Measurements from ENCODE around the gene CARMIL1.
"Not testable (repeated sequence)": the region's sequence is repeated elsewhere in the genome, so short reads cannot be mapped to it uniquely, and the experiment has no call there.

The CARMIL1 gene

GRCh38 chr6:25287941-25288340 is 8.8 kb downstream of the CARMIL1 start:
- FAIRE-seq (no peak), DNase-seq (ENCODE audit: insufficient read length, low spot score) (no peak)
- no peak for TF ChIP-seq TAF1 (IDR thresholded peaks at IDR 0.05; ENCODE audit: low read depth, low read length)
- no peak for TF ChIP-seq POLR2A (IDR thresholded peaks at IDR 0.05; ENCODE audit: low read depth, low read length)
- TF ChIP-seq POU2F2 (IDR thresholded peaks at IDR 0.05; ENCODE audit: low read depth, low read length) = no peak

- FAIRE-seq (no peak), DNase-seq (ENCODE audit: insufficient read length, low spot score) (no peak)
- TF ChIP-seq PAX5 (IDR thresholded peaks at IDR 0.05; ENCODE audit: insufficient read depth, low read length, severe bottlenecking) = no peak
- no peak for TF ChIP-seq POLR2AphosphoS5 (IDR thresholded peaks at IDR 0.05; ENCODE audit: low read depth, low read length)
- no peak for TF ChIP-seq POLR2A (IDR thresholded peaks at IDR 0.05; ENCODE audit: low read depth, low read length)
- TF ChIP-seq POU2F2 (IDR thresholded peaks at IDR 0.05; ENCODE audit: low read depth, low read length) = no peak
- no peak for TF ChIP-seq TAF1 (IDR thresholded peaks at IDR 0.05; ENCODE audit: low read depth, low read length)
- no peak for TF ChIP-seq SPI1 (IDR thresholded peaks at IDR 0.05; ENCODE audit: low read depth, low read length)
Measured at GRCh38 chr6:25288518-25288917, 9.3 kb downstream of the CARMIL1 start.

- no peak for FAIRE-seq
- DNase-seq (ENCODE audit: insufficient read length, low spot score) = no peak
- TF ChIP-seq POLR2AphosphoS5 (IDR thresholded peaks at IDR 0.05; ENCODE audit: low read depth, low read length) = no peak
- TF ChIP-seq TAF1 (IDR thresholded peaks at IDR 0.05; ENCODE audit: low read depth, low read length) = no peak
- no peak for TF ChIP-seq SPI1 (IDR thresholded peaks at IDR 0.05; ENCODE audit: low read depth, low read length)
- no peak for TF ChIP-seq POLR2A (IDR thresholded peaks at IDR 0.05; ENCODE audit: low read depth, low read length)
- TF ChIP-seq POU2F2 (IDR thresholded peaks at IDR 0.05; ENCODE audit: low read depth, low read length) = no peak
- TF ChIP-seq PAX5 (IDR thresholded peaks at IDR 0.05; ENCODE audit: insufficient read depth, low read length, severe bottlenecking) = no peak
Measured at GRCh38 chr6:25290306-25291060, 11.3 kb downstream of the CARMIL1 start.

- TF ChIP-seq PAX5 (IDR thresholded peaks at IDR 0.05; ENCODE audit: insufficient read depth, low read length, severe bottlenecking) = no peak
- FAIRE-seq (no peak), DNase-seq (ENCODE audit: insufficient read length, low spot score) (no peak)
Measured at GRCh38 chr6:25292384-25292783, 13.2 kb downstream of the CARMIL1 start.

GRCh38 chr6:25295651-25296050 is 16.5 kb downstream of the CARMIL1 start:
- no peak for FAIRE-seq
- TF ChIP-seq SPI1 (IDR thresholded peaks at IDR 0.05; ENCODE audit: low read depth, low read length) (no peak), TAF1 (IDR thresholded peaks at IDR 0.05; ENCODE audit: low read depth, low read length) (no peak), POLR2AphosphoS5 (IDR thresholded peaks at IDR 0.05; ENCODE audit: low read depth, low read length) (no peak), POU2F2 (IDR thresholded peaks at IDR 0.05; ENCODE audit: low read depth, low read length) (no peak), PAX5 (IDR thresholded peaks at IDR 0.05; ENCODE audit: insufficient read depth, low read length, severe bottlenecking) (no peak), POLR2A (IDR thresholded peaks at IDR 0.05; ENCODE audit: low read depth, low read length) (no peak)
- no peak for DNase-seq (ENCODE audit: insufficient read length, low spot score)

- no peak for FAIRE-seq
- TF ChIP-seq POLR2AphosphoS5 (IDR thresholded peaks at IDR 0.05; ENCODE audit: low read depth, low read length) = no peak
- TF ChIP-seq POU2F2 (IDR thresholded peaks at IDR 0.05; ENCODE audit: low read depth, low read length) = no peak
- no peak for TF ChIP-seq SPI1 (IDR thresholded peaks at IDR 0.05; ENCODE audit: low read depth, low read length)
- no peak for TF ChIP-seq TAF1 (IDR thresholded peaks at IDR 0.05; ENCODE audit: low read depth, low read length)
- no peak for TF ChIP-seq PAX5 (IDR thresholded peaks at IDR 0.05; ENCODE audit: insufficient read depth, low read length, severe bottlenecking)
- TF ChIP-seq POLR2A (IDR thresholded peaks at IDR 0.05; ENCODE audit: low read depth, low read length) = no peak
- DNase-seq (ENCODE audit: insufficient read length, low spot score) = no peak
Measured at GRCh38 chr6:25296217-25296905, 17.2 kb downstream of the CARMIL1 start.

- FAIRE-seq (no peak), DNase-seq (ENCODE audit: insufficient read length, low spot score) (no peak)
Measured at GRCh38 chr6:25297039-25297441, 17.9 kb downstream of the CARMIL1 start.

GRCh38 chr6:25297823-25298522 is 18.8 kb downstream of the CARMIL1 start:
- no peak for DNase-seq (ENCODE audit: insufficient read length, low spot score)
- no peak for TF ChIP-seq POLR2AphosphoS5 (IDR thresholded peaks at IDR 0.05; ENCODE audit: low read depth, low read length)
- no peak for TF ChIP-seq POU2F2 (IDR thresholded peaks at IDR 0.05; ENCODE audit: low read depth, low read length)
- TF ChIP-seq TAF1 (IDR thresholded peaks at IDR 0.05; ENCODE audit: low read depth, low read length) = no peak
- no peak for TF ChIP-seq PAX5 (IDR thresholded peaks at IDR 0.05; ENCODE audit: insufficient read depth, low read length, severe bottlenecking)
- no peak for TF ChIP-seq POLR2A (IDR thresholded peaks at IDR 0.05; ENCODE audit: low read depth, low read length)
- no peak for FAIRE-seq

More at GRCh38 chr6:25297039-25297441, 17.9 kb downstream of the CARMIL1 start:
- TF ChIP-seq PAX5 (IDR thresholded peaks at IDR 0.05; ENCODE audit: insufficient read depth, low read length, severe bottlenecking) = no peak
- TF ChIP-seq SPI1 (IDR thresholded peaks at IDR 0.05; ENCODE audit: low read depth, low read length) = no peak
- TF ChIP-seq TAF1 (IDR thresholded peaks at IDR 0.05; ENCODE audit: low read depth, low read length) = no peak
- TF ChIP-seq POU2F2 (IDR thresholded peaks at IDR 0.05; ENCODE audit: low read depth, low read length) = no peak
- TF ChIP-seq POLR2AphosphoS5 (IDR thresholded peaks at IDR 0.05; ENCODE audit: low read depth, low read length) = no peak
- TF ChIP-seq POLR2A (IDR thresholded peaks at IDR 0.05; ENCODE audit: low read depth, low read length) = no peak

GRCh38 chr6:25298523-25298865 is 19.3 kb downstream of the CARMIL1 start:
- DNase-seq (ENCODE audit: insufficient read length, low spot score); FAIRE-seq: not testable (repeated sequence)

- no peak for FAIRE-seq
- TF ChIP-seq SPI1 (IDR thresholded peaks at IDR 0.05; ENCODE audit: low read depth, low read length) (0 out of 2 replicates have a peak, but pooled peaks have one; percentile 16), POU2F2 (IDR thresholded peaks at IDR 0.05; ENCODE audit: low read depth, low read length) (no peak)
- no peak for DNase-seq (ENCODE audit: insufficient read length, low spot score)
Measured at GRCh38 chr6:25301362-25301761, 22.2 kb downstream of the CARMIL1 start.
